ENCODE measurements around the gene PLXNA4.

PLXNA4 gene

GRCh38 chr7:132158166-132158565, 418.1 kb downstream of the PLXNA4 start:
- DNase-seq = no peak

DNA sequence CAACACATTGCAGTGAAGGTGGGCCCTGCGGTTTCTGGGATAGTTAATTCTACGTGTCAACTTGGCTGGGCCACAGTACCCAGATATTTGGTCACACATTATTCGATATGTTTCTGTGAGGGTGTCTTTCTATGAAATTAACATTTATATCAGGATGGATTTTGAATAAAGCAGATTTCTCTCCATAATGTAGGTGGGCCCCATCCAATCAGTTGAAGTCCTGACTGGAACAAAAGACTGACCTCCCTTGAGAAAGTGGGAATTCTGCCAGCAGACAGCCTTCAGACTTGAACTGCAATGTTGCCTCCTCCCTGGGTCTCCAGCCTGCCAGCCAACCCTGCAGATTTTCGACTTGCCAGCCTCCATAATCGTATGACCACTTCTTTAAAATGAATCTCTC, 420.6 kb downstream of the PLXNA4 start:
- no peak for DNase-seq

DNA sequence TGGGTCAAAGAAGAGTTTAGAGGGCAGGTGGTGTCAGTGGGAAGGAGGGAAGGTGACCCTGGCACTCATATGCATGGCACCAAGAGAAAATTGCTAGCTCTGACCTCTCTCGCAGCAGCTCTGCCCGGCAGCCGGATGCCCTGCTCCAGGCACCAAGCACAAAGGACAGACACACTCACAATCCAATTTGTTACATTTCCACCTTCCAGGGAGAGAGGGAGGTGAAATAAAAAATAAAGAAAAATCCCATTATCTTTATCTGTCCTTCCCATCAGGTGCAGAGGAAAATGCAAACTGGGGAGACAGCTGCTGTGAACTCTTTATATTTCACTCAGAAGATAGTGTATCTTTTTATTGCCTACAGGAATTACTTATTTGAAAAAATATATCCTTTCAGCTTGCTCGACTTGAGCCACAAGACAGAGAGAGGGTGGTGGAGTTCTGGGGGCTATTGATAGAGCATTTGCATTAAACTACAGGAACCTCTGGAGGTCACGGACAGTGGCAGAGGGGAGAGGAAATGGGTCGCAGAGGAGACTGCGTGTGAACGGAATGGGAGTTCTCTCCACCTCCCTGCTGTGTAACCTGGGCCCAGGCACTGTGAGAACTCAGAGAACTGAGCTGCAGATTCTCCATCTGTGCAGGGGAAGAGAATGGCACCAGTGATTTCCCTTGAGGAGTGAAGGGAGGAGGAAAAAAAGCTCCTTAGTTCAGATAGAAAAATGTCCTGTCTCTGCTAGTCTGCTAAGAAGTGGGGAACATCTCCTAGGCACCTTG, 421.4 kb downstream of the PLXNA4 start:
- no peak for DNase-seq

- no peak for DNase-seq
These were observed 422.0 kb downstream of the PLXNA4 start for GRCh38 chr7:132154248-132154647.

DNA sequence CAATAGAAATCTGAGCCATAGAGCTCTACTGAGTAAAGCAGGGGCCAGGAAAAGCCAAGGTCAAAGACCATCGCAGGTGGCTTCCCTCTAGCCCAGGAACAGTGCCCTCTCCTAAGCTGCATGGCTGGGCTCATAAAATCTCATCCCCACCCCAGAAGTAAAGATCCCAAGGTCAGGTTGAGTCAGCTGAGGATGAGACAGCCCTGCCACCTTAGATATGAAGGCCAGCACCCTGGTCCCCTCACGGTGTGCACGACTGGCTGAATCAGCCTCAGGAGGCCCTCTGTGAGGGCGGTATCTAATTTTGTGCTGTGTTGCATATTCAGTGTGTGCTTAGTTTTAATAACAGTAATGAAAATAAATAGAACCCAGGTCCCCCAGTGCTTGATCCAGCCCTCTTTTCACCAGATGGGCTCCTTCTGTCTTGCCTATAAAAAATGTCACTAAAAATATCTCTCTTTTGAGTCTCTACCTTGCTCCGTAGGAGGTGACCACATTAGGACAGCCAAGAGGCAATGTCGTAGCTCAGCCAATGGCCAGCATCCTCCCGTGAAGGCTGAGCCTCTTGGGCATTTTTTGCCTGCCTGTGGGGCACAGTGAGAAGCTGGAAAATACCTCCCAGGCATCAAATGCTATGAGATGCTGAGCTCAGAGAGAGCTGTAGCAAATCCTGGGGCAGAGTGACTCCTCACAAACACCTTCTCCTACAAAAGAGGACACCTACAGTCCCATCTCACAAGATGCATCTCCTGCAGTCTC, 424.0 kb downstream of the PLXNA4 start:
- no peak for DNase-seq

DNA sequence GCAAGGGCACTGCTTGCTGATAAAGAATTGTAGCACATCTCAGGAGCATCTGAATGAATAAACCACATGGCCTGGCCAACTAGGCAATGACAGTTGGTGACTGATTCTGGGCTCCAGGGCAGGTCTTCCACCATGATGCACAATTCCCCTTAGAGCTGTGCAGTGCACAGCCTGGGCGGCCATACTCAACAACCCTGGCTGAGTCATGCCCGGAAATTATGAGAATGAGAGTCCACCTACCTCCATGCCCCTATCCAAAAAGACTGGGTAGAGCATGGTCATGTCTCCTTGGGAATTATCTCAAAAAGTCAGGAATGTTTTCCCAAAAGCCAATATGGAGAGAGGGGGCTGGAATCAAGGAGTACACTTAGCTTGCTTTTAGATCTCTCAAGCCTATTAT, 425.6 kb downstream of the PLXNA4 start:
- no peak for DNase-seq

GRCh38 chr7:132149436-132150304, 426.6 kb downstream of the PLXNA4 start:
- no peak for DNase-seq

GRCh38 chr7:132148876-132149275, 427.4 kb downstream of the PLXNA4 start:
- DNase-seq = no peak

DNA sequence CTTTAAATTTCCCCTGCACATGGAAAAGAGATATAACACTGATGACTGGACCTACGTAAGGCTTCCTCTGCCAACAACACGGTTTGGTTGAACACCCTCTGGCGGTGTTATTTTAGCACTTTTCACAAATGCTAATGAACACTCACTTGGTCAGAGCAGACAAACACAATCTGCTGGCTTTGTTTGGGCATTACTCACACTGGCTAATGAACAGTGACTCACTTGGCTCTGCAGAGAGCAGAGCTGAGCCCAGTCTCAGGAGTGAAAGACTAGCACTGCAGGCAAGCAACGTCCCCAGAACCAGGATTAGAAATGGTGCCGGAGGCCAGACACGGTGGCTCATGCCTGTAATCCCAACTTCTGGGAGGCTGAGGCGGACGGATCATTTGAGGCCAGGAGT, 430.8 kb downstream of the PLXNA4 start:
- no peak for DNase-seq

- DNase-seq = no peak
These were observed 431.2 kb downstream of the PLXNA4 start for GRCh38 chr7:132145063-132145462.

GRCh38 chr7:132142006-132142405, 434.3 kb downstream of the PLXNA4 start:
- no peak for DNase-seq

DNA sequence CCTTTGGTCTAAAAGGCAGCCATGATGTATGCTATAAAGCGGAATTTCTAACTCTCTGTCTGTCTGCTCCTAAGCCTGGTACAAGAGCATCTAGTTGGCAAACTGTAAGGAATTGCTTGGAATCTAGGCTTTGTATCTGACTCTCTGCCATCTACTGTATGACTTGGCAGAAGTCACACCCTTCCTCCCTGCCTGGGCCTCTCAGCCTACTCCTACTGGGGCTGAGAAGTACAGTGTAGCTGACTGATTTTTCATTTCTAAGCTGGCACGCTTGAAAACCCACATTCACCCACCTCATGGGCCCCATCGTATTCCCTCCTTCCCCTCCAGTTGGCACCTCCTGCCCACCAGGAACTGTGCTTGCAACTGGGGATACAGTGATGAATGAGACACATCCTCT, 435.2 kb downstream of the PLXNA4 start:
- DNase-seq = no peak

DNA sequence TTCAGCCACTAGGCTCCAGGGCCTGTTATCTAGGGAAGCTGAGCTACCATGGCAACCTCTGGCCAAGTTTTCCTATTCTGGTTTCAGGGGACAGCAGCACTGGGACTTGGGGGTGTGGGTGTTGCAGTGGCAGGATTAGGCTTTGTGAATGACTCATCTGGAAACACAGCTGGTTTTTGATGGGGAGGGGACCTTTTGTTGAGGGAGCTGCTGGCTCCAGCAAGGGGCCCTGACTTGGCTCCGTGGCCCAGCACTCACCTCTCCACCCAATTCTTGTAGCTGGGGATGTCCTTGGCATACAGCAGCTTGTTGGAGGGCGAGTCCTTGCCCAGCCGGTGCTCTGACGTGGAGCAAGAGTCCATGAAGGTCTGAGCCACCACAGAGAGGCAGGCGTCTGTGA, 435.9 kb downstream of the PLXNA4 start:
- DNase-seq = no peak

DNA sequence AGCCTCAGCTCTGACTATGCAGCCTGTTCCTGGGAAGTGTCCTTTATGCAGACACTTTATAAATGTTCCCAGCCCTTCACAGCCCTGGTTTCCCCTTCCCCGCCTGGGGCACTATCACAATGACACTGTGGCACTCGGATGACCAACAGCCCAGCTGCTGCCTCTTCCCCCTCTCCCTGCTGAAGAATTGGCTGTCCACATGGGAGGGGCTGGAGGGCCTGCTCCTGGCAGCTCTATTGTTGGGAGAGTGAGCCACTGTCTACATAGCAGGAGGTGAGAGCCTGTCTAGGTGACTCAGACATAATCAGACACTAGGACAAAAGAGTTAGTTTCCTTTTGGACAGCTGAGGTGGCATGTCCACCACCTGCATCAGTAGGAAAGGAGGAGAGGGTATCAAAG, 437.5 kb downstream of the PLXNA4 start:
- DNase-seq = no peak

DNA sequence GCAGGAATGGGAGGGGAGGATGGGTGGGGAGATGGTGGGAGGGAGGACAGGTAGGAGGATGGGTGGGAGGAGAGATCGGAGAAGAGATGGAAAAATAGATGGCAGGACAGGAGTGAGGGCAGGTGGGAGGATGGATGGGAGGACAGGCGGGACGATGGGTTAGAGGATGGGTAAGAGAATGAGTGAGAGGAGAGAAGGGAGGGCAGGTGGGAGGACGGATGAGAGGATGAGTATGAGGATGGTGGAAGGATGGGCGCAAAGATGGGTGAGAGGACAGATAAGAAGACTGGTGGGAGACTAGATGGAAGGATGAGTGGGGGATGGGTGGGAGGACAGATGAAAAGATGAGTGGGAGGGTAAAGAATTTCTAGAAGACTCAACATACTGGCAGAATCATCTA, 438.6 kb downstream of the PLXNA4 start:
- DNase-seq = no peak

GRCh38 chr7:132135746-132136385, 440.4 kb downstream of the PLXNA4 start:
- DNase-seq = no peak

GRCh38 chr7:132134814-132135445, 441.3 kb downstream of the PLXNA4 start:
- DNase-seq = no peak

DNA sequence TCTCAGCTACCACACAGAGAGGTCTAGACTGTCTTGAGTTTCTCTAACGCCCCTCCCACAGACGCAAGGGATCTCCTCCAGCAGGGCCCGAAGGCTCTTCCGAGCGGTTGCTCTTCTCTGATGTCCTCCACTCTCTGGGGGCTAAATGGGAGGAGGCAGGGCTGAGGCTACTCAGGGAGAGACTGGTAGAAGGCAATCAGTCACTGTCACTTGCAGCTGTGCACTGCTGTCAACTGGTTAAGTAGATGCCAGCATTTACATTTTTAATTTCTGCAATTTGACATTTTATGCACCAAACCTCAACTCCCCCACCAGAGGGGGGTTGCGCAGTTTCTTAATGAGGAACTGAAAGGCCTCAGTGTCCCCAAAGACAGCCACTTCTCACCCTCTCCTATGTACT, 442.8 kb downstream of the PLXNA4 start:
- DNase-seq = no peak

DNA sequence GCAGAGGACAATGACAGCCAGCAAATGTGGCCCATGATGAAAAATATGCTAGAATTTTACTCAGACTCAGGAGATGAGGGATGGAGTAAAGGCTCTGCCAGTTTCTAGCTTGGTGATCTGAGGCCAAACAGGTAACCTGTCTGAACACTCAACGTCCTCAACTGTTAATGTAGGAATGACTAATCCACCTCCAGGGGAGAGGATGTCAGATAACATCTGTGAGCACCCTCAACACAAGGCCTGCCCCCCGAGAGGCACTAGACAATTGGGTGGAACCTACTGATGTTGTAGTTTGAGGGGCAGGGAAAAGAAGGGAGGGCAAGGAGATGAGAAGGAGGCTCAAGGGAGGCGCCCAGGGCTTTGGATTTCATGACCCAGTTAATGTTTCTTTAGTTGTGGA, 445.1 kb downstream of the PLXNA4 start:
- no peak for DNase-seq

DNA sequence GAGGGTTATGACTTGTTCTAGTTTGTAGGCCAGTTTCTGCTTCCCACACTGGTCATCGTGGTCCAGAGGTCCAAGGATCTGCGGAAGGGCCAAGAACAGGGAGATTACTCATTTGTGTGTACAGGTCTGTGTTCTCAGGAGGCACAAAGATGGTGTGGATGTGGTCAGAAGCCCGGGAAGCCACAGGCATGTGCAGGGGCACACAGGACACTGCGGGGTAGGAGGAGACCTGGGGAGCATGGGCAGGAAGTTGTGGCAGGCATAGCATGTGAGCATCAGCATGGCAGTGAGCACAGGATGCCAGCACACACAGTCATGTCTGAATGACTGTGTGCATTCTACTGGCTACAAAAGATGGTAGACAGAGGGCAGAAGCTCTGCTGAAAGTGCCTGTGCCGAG, 445.8 kb downstream of the PLXNA4 start:
- DNase-seq = no peak

- no peak for DNase-seq
These were observed 450.2 kb downstream of the PLXNA4 start for GRCh38 chr7:132125872-132126595.

GRCh38 chr7:132125096-132125495, 451.2 kb downstream of the PLXNA4 start:
- no peak for DNase-seq

Data from activated naive CD4-positive, alpha-beta T cell treated with anti-CD3 and anti-CD28 coated beads, Interleukin-2, amount 50 U/mL, for 16 hours (primary cell).